ENCODE measurements around the gene SLC6A9. TPM values are rescaled to one million over a fixed set of nuclear protein-coding genes. Genes with fewer than 3 reads are reported as not detected.

SLC6A9 gene
- total RNA-seq, 1 experiment from 2014 or later: 30.1 TPM

- Histone ChIP-seq H3K9ac (ENCODE audit: extremely low read depth, insufficient read length, low read length) (peak within 1 kb of the TSS; percentile 44), H4K5ac (ENCODE audit: insufficient read length, low read depth, low read length) (no peak within 1 kb of the TSS), H4K91ac (ENCODE audit: insufficient read length, low read depth, low read length) (no peak within 1 kb of the TSS), H3T11ph (ENCODE audit: low read length) (no peak within 1 kb of the TSS), H3K79me1 (ENCODE audit: insufficient read depth, low read depth, low read length, poor library complexity, severe bottlenecking) (peaks cover 6% of the 10 kb centered on the region), H3K9me3 (ENCODE audit: control insufficient read depth, low read depth, low read length) (no peaks in the 10 kb centered on the region), H2BK20ac (ENCODE audit: low read depth, low read length, poor library complexity, severe bottlenecking) (no peak within 1 kb of the TSS), H2AFZ (ENCODE audit: low read length) (no peak within 1 kb of the TSS), H3K18ac (ENCODE audit: insufficient read length, low read depth, low read length) (peak within 1 kb of the TSS; percentile 1), H3K56ac (ENCODE audit: insufficient read length, low read depth, low read length) (no peak within 1 kb of the TSS), H3K27ac (ENCODE audit: insufficient read length, low read depth, low read length) (no peak within 1 kb of the TSS), H3K23ac (ENCODE audit: insufficient read length, low read depth, low read length) (no peak within 1 kb of the TSS), H3K4ac (ENCODE audit: low read depth, low read length) (no peak within 1 kb of the TSS), H3K4me2 (ENCODE audit: insufficient read depth, insufficient read length, low read length) (peak within 1 kb of the TSS; percentile 62), H3K4me1 (ENCODE audit: insufficient read depth, low read length) (peaks cover 8% of the 10 kb centered on the region; the same call in 1 of the 2 replicates), H2BK120ac (ENCODE audit: low read depth, low read length, poor library complexity, severe bottlenecking) (no peak within 1 kb of the TSS), H2BK12ac (ENCODE audit: insufficient read length, low read depth, low read length) (no peak within 1 kb of the TSS), H2BK15ac (ENCODE audit: low read depth, low read length) (no peak within 1 kb of the TSS), H4K20me1 (ENCODE audit: control insufficient read depth, insufficient read depth, insufficient read length) (no peaks in the 10 kb centered on the region), H3K27me3 (ENCODE audit: insufficient read depth, low read length) (no peaks in the 10 kb centered on the region), H3K23me2 (ENCODE audit: insufficient read length, low read depth, low read length, poor library complexity, severe bottlenecking) (peaks cover 23% of the 10 kb centered on the region), H4K8ac (replicated peaks; ENCODE audit: insufficient read length, low read depth, low read length) (no peak within 1 kb of the TSS), H2BK5ac (ENCODE audit: insufficient read length, low read length) (no peak within 1 kb of the TSS), H3K79me2 (ENCODE audit: insufficient read depth, low read length) (peaks cover 3% of the 10 kb centered on the region; the same call in 1 of the 2 replicates), H3K14ac (ENCODE audit: insufficient read depth, low read length) (peak within 1 kb of the TSS; percentile 80), H2AK5ac (ENCODE audit: insufficient read length, low read length) (no peak within 1 kb of the TSS)
- Mint-ChIP-seq H3K9me3 (no peaks in the 10 kb centered on the region; a peak in 1 of 5 replicates), H3K27me3 (ENCODE audit: low read depth) (no peaks in the 10 kb centered on the region), H3K27ac (peak within 1 kb of the TSS; percentile 34 to 96 (median 94); a peak in 6 of 7 replicates), H3K4me3 (peak within 1 kb of the TSS; percentile 89 to 95), H3K4me1 (peaks cover 31 to 36% of the 10 kb centered on the region in 2 experiments), H3K36me3 (ENCODE audit: insufficient read depth in 1 of 3, low read depth in 3 of 3) (peaks cover 22 to 49% (median 44%) of the 10 kb centered on the region in 3 experiments; a peak in 6 of 7 replicates)
- TF ChIP-seq, protein P1, sequence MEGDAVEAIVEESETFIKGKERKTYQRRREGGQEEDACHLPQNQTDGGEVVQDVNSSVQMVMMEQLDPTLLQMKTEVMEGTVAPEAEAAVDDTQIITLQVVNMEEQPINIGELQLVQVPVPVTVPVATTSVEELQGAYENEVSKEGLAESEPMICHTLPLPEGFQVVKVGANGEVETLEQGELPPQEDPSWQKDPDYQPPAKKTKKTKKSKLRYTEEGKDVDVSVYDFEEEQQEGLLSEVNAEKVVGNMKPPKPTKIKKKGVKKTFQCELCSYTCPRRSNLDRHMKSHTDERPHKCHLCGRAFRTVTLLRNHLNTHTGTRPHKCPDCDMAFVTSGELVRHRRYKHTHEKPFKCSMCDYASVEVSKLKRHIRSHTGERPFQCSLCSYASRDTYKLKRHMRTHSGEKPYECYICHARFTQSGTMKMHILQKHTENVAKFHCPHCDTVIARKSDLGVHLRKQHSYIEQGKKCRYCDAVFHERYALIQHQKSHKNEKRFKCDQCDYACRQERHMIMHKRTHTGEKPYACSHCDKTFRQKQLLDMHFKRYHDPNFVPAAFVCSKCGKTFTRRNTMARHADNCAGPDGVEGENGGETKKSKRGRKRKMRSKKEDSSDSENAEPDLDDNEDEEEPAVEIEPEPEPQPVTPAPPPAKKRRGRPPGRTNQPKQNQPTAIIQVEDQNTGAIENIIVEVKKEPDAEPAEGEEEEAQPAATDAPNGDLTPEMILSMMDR (conservative IDR thresholded peaks at IDR 0.05): no peak
- WGBS (ENCODE audit: extremely low coverage, insufficient read length, low lambda C conversion rate): no CpG with 5 or more reads among the region's 54 CpGs
- DNase-seq: peak; percentile 68
These were observed 52.6 kb downstream of the SLC6A9 start, which contains the start of gene B4GALT2 for GRCh38 chr1:43978551-43979260. Gene B4GALT2, plus strand, starts transcription at chr1:43979210. Its CDS starts 1,951 bp downstream, at chr1:43981161.

All from H9 (cell line).